ENCODE data around the gene TBCK. TPM values are rescaled to one million over a fixed set of nuclear protein-coding genes. Genes with fewer than 3 reads are reported as not detected.

The TBCK gene
- total and polyA plus RNA-seq, 2 donors (not counting 3 experiments of a cell fraction or from before 2014, with no cell fraction given): 18.2 to 38.6 TPM

DNA sequence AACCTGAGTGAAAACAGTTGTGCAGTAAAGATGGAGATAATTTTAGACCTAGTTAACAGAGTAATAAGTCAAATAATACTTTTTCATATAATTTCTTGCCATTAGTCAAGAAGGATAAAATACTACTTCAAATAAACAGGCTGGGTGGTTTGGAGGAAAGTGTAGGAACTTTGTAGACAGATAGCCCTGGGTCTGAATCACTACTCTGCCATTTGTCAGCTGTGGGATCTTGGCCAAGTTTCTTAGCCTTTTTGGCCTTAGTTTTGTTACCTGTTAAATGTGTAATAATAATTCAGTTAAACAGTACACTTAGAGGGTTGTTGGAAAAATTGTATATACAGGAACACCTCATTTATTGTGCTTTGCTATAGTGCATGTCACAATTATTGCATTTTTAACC is 257.1 kb downstream of the TBCK start:
- no peaks in the 10 kb centered on the region for H3K9me1 ChIP-seq (replicated peaks; ENCODE audit: control insufficient read depth, extremely low read depth, insufficient read depth, low read length)
- FAIRE-seq: no peak
- ChIA-PET CTCF (no interaction called here), POLR2A (no interaction called here)
- TF ChIP-seq FOS (IDR thresholded peaks at IDR 0.05; ENCODE audit: borderline replicate concordance, insufficient read depth, low read length) (no peak), GATA2 (IDR thresholded peaks at IDR 0.05; ENCODE audit: insufficient read depth, insufficient read length, low read depth, low read length) (no peak), POLR2AphosphoS5 (IDR thresholded peaks at IDR 0.05; ENCODE audit: insufficient read depth, low read depth, low read length) (no peak), MYC (IDR thresholded peaks at IDR 0.05; ENCODE audit: low read depth, low read length) (no peak), EZH2 (IDR thresholded peaks at IDR 0.05; ENCODE audit: borderline replicate concordance, low read depth, low read length, severe bottlenecking) (no peak), JUN (IDR thresholded peaks at IDR 0.05; ENCODE audit: borderline replicate concordance, insufficient read depth, insufficient read length, low read depth) (no peak), POLR2A (IDR thresholded peaks at IDR 0.05; ENCODE audit: low read depth, low read length) (no peak)
- TF ChIP-seq, protein P1, sequence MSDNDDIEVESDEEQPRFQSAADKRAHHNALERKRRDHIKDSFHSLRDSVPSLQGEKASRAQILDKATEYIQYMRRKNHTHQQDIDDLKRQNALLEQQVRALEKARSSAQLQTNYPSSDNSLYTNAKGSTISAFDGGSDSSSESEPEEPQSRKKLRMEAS (IDR thresholded peaks at IDR 0.05; ENCODE audit: insufficient read depth, insufficient read length): no peak
- TF ChIP-seq, protein P2, sequence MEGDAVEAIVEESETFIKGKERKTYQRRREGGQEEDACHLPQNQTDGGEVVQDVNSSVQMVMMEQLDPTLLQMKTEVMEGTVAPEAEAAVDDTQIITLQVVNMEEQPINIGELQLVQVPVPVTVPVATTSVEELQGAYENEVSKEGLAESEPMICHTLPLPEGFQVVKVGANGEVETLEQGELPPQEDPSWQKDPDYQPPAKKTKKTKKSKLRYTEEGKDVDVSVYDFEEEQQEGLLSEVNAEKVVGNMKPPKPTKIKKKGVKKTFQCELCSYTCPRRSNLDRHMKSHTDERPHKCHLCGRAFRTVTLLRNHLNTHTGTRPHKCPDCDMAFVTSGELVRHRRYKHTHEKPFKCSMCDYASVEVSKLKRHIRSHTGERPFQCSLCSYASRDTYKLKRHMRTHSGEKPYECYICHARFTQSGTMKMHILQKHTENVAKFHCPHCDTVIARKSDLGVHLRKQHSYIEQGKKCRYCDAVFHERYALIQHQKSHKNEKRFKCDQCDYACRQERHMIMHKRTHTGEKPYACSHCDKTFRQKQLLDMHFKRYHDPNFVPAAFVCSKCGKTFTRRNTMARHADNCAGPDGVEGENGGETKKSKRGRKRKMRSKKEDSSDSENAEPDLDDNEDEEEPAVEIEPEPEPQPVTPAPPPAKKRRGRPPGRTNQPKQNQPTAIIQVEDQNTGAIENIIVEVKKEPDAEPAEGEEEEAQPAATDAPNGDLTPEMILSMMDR (IDR thresholded peaks at IDR 0.05; ENCODE audit: extremely low read depth in 1 of 2, insufficient read depth in 1 of 2, low read depth in 1 of 2, low read length in 2 of 2): no peak
- dilution Hi-C loops (cut with MboI; ENCODE audit: extremely low pct_ligation_motif_present, low sequenced_read_pairs) (no loop called here), intact Hi-C loops (cut with micrococcal nuclease) (no loop called here)
- no peak overlapping the region for H3K4me2 ChIP-seq (ENCODE audit: insufficient read depth, low read length)
- H3K4me1 ChIP-seq (ENCODE audit: control insufficient read depth, extremely low read depth, insufficient read depth, low read length): peaks cover 15% of the 10 kb centered on the region
- H3K9me3 ChIP-seq (replicated peaks; ENCODE audit: control insufficient read depth, insufficient read depth, low read length): no peaks in the 10 kb centered on the region
- no peak overlapping the region for H3K4me3 ChIP-seq (replicated peaks in 1 of 3; ENCODE audit: insufficient read depth in 1 of 3, low read depth in 1 of 3, low read length in 3 of 3)
- no peaks in the 10 kb centered on the region for H3K79me2 ChIP-seq (ENCODE audit: control insufficient read depth, insufficient read depth, low read length)
- H2AFZ ChIP-seq (ENCODE audit: low read depth, low read length): no peak overlapping the region
- no TSS peak for BruUV-seq (replicated peaks)
- H3K27me3 ChIP-seq (ENCODE audit: control insufficient read depth in 2 of 2, insufficient read depth in 2 of 2, low read length in 2 of 2): no peaks in the 10 kb centered on the region
- no peak for DNase-seq (ENCODE audit: low read depth, low spot score)
- H3K9ac ChIP-seq (replicated peaks; ENCODE audit: extremely low read depth, insufficient read depth, low read length): no peak overlapping the region
- H3K27ac ChIP-seq (ENCODE audit: insufficient read depth, low read depth, low read length): no peak overlapping the region
- H3K36me3 ChIP-seq (ENCODE audit: control insufficient read depth in 2 of 2, extremely low read depth in 1 of 2, insufficient read depth in 2 of 2, low read length in 2 of 2): no peaks in the 10 kb centered on the region
- no peaks in the 10 kb centered on the region for H4K20me1 ChIP-seq (replicated peaks; ENCODE audit: control insufficient read depth, extremely low read depth, insufficient read depth, low read length)
